D721Med (cell line): Measurements from ENCODE around the gene FYTTD1.

Experiments
- DNase-seq: peaks from one replicate; pipeline ENCODE4 v3.0.0; 2011; ENCODE audit warnings: low spot score; ENCODE audit not compliant: insufficient read length
- FAIRE-seq: peaks from 2 replicates; lab custom pipeline; 2011; peaks lifted over from hg19 to GRCh38; lab: Jason Lieb, UNC
- TF ChIP-seq, protein P1 (sequence below): IDR thresholded peaks from 2 replicates; pipeline ENCODE4 v1.5.1; 2012; ENCODE audit warnings: mild to moderate bottlenecking, control low read depth; ENCODE audit not compliant: insufficient read depth; ENCODE audit errors: missing control alignments

FYTTD1 gene

DNA sequence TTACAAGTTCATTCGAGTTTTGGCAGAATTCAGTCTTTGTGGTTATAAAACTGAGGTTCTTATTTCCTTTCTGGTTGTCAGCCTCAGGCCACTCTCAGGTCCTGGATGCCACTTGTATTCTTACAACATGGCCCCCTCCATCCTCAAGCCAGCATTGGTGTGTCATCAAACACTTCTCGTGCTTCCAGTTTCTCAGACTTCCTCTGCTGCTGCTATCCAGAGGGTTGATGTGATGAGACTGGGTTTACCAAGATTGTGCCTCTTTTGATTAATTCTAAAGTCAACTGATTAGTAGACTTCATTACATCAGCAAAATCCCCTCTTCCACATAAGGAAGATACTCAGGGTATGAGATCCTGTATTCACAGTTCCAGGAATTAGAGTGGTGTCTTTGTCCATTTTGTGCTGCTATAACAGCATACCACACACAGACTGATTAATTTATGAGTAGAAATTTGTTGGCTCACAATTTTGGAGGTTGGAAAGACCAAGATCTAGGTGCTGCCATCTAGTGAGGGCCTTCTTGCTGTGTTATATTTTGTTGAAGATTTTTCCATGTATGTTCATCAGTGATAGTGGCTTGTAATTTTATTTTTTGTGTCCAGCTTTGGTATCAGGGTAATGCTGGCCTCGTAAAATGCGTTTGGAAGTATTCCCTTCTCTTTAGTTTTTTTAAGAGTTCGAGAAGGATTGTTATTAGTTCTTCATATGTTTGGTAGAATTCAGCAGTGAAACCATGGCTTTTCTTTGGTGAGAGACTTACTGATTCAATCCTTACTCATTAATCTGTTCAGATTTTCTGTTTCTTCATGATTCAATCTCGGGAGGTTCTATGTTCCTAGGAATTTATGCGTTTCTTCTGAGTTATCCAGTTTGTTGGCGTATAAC, 52.5 kb downstream of the FYTTD1 start:
- TF ChIP-seq, protein P1, sequence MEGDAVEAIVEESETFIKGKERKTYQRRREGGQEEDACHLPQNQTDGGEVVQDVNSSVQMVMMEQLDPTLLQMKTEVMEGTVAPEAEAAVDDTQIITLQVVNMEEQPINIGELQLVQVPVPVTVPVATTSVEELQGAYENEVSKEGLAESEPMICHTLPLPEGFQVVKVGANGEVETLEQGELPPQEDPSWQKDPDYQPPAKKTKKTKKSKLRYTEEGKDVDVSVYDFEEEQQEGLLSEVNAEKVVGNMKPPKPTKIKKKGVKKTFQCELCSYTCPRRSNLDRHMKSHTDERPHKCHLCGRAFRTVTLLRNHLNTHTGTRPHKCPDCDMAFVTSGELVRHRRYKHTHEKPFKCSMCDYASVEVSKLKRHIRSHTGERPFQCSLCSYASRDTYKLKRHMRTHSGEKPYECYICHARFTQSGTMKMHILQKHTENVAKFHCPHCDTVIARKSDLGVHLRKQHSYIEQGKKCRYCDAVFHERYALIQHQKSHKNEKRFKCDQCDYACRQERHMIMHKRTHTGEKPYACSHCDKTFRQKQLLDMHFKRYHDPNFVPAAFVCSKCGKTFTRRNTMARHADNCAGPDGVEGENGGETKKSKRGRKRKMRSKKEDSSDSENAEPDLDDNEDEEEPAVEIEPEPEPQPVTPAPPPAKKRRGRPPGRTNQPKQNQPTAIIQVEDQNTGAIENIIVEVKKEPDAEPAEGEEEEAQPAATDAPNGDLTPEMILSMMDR: peak; percentile 25
- FAIRE-seq: no peak
- no peak for DNase-seq

DNA sequence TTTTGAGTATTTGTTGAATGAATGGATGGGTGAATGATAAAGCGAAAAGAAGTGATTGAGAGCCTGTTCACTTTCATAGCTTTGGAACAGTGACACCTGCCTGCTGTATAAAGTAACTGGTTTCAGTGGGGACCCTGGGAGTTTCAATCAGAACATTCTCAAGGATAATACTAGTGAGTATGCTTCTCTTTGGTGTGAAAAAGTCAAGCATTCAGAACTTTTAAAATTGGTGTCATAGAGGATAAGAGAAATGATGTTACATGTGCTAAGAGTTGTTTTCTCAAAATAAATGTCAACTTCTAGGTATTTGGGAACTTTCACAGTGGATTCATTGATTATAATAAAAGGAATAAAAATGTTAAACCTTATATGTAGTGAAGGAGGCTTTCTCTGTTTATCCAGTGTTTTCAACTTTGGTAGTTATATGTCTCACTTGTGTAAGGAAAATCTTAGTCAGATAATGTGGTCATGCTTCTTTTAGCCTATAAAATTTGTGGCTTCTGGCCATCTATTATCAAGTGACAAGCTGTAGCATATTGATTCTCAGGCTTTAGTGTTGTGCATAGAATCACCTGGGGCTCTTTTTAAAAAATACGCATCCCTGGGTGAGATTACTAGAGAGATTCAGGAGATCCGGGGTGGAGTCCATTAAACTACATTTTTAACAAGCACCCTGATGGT, 53.2 kb downstream of the FYTTD1 start:
- TF ChIP-seq, protein P1: no peak
- FAIRE-seq (no peak), DNase-seq (no peak)

- no peak for FAIRE-seq
- DNase-seq: no peak
- TF ChIP-seq, protein P1: no peak
Observed at GRCh38 chr3:197804511-197804910, 54.8 kb downstream of the FYTTD1 start.

DNA sequence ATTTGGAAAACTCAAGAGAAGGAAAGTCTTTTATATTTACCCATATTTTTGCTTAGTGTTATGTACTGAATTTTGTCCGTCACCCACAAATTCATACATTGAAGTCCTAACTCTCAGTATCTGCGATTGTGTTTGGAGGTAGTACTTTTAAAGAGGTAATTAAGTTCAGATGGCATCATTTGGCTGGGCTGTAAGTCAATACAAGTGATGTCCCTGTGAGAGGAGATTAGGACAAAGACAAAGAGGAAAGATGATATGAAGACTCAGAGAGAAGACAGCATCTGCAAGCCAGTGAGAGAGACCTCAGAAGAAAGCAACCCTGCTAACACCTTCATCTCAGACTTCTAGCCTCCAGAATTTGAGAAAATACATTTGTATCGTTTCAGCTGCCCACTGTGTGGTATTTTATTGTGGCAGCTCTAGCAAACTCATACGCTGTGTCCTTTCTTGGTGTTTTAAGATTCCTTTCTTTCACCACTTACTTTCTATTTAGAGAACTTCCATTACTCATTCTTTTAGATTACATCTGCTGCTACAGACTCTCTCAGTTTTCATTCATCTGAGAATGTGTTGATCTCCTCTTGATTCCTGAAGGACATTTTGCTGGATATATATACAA, 58.4 kb downstream of the FYTTD1 start:
- FAIRE-seq (no peak), DNase-seq (no peak)
- TF ChIP-seq, protein P1: no peak

DNA sequence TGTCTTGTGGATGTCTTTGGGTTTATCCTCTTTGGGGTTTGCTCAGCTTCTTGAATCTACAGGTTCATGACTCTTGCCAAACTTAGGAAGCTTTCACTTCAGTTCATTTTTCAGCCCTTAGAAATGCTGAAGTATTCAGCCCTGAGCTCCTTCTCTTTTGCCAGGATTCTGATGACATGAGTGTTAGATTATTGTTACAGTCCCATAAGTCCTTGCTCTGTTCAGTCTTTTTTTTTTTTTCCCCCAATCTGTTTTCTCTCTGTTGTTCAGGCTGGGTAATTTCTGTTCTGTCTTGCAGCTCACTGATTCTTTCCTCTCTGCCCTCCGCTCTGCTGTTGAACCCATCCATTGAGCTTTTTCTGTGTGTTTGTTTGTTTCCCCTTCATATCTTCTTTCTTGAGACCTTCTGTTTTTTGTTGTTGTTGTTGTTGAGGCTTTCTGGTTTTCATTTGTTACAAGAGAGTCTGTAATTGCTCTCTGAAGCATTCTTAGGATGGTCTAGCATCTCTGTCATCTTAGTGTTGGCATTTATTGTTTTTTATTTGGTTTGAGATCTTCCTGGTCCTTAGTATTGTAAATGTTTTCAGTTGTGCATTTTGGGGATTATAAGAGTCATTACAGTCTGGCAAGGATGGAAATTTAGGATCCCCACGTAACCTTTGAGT, 59.8 kb downstream of the FYTTD1 start:
- FAIRE-seq: no peak
- no peak for DNase-seq

DNA sequence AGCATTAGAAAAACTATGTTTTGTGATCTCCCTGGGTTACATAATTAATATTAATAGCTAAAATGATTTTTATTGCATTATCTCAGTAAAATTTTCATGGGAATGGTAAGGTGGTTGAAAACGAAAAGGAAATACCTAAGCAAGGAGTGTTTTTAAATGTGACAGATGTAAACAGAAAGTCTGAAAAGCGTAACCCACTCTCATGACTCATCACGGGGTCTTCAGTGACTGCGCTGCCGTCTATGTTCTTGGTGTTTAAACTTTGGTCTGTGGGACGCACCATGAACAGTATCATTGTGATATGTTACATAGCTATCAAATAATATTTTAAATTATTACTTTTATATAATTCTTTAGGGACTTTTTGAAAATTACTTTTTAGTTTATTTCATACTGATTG, 61.2 kb downstream of the FYTTD1 start:
- FAIRE-seq (no peak), DNase-seq (no peak)
- TF ChIP-seq, protein P1: no peak

More for the DNA sequence above, 59.8 kb downstream of the FYTTD1 start:
- TF ChIP-seq, protein P1: no peak
